ENCODE data around the gene GJA3.

DNA sequence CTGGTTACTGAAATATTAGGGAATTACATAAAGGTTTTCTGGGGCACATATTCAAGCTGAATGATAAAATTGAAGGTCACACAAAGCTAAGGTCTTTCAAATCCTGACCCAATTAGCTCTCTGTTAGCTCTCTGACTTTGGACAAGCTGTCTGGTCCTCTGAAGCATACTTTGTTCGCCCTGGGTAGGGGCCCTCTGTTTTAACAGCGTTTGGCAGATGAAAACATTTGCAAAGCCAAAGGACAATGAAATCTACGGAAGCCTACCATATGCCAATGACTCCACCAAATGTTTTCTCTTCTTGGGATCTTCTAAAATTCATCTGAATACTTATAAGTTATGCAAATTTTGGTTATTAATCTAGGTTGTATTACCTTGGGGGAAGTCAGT lies 14.5 kb upstream of the GJA3 start:
- TF ChIP-seq, protein P1, sequence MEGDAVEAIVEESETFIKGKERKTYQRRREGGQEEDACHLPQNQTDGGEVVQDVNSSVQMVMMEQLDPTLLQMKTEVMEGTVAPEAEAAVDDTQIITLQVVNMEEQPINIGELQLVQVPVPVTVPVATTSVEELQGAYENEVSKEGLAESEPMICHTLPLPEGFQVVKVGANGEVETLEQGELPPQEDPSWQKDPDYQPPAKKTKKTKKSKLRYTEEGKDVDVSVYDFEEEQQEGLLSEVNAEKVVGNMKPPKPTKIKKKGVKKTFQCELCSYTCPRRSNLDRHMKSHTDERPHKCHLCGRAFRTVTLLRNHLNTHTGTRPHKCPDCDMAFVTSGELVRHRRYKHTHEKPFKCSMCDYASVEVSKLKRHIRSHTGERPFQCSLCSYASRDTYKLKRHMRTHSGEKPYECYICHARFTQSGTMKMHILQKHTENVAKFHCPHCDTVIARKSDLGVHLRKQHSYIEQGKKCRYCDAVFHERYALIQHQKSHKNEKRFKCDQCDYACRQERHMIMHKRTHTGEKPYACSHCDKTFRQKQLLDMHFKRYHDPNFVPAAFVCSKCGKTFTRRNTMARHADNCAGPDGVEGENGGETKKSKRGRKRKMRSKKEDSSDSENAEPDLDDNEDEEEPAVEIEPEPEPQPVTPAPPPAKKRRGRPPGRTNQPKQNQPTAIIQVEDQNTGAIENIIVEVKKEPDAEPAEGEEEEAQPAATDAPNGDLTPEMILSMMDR (conservative IDR thresholded peaks at IDR 0.05; ENCODE audit: low read depth, low read length): no peak
- TF ChIP-seq FOS (IDR thresholded peaks at IDR 0.05; ENCODE audit: low read depth, low read length): no peak
